GM19372 (cell line): Measurements from ENCODE around the gene KCNIP4.

Experiments
- ATAC-seq: cut with Tn5 transposase; IDR thresholded peaks from one replicate; pipeline ENCODE4 v1.9.1; 2021; ENCODE audit warnings: mild to moderate bottlenecking, low read depth, moderate library complexity; ENCODE audit not compliant: unreplicated experiment

KCNIP4 gene

GRCh38 chr4:21769404-21770147 lies 179.0 kb downstream of the KCNIP4 start:
- ATAC-seq, result no peak

GRCh38 chr4:21768349-21769310 lies 179.9 kb downstream of the KCNIP4 start:
- ATAC-seq, result no peak

- ATAC-seq, result peak; percentile 60
Measured at GRCh38 chr4:21765810-21766407, 182.7 kb downstream of the KCNIP4 start.

- ATAC-seq, result no peak
Measured at GRCh38 chr4:21763855-21764254, 184.7 kb downstream of the KCNIP4 start.

- ATAC-seq, result no peak
Measured at GRCh38 chr4:21757248-21757647, 191.3 kb downstream of the KCNIP4 start.

- no peak for ATAC-seq
Measured at GRCh38 chr4:21753084-21753760, 195.3 kb downstream of the KCNIP4 start.

- ATAC-seq, result no peak
Measured at GRCh38 chr4:21752616-21753015, 196.0 kb downstream of the KCNIP4 start.

GRCh38 chr4:21749924-21750323 lies 198.6 kb downstream of the KCNIP4 start:
- ATAC-seq, result no peak

GRCh38 chr4:21749412-21749811 lies 199.2 kb downstream of the KCNIP4 start:
- ATAC-seq, result no peak

- no peak for ATAC-seq
Measured at GRCh38 chr4:21744046-21744445, 204.5 kb downstream of the KCNIP4 start.

- ATAC-seq, result no peak
Measured at GRCh38 chr4:21742326-21742725, 206.2 kb downstream of the KCNIP4 start.

- no peak for ATAC-seq
Measured at GRCh38 chr4:21738821-21739220, 209.8 kb downstream of the KCNIP4 start.

GRCh38 chr4:21735866-21736265 lies 212.7 kb downstream of the KCNIP4 start:
- no peak for ATAC-seq

GRCh38 chr4:21733894-21734630 lies 214.5 kb downstream of the KCNIP4 start:
- no peak for ATAC-seq

- no peak for ATAC-seq
Measured at GRCh38 chr4:21728304-21728703, 220.3 kb downstream of the KCNIP4 start.

- ATAC-seq, result no peak
Measured at GRCh38 chr4:21726255-21726815, 222.2 kb downstream of the KCNIP4 start.

- no peak for ATAC-seq
Measured at GRCh38 chr4:21722157-21722839, 226.3 kb downstream of the KCNIP4 start.

- ATAC-seq, result no peak
Measured at GRCh38 chr4:21716531-21716930, 232.0 kb downstream of the KCNIP4 start.
